ENCODE results near the gene PRRX2. TPM values are rescaled to one million over a fixed set of nuclear protein-coding genes. Genes with fewer than 3 reads are reported as not detected.

PRRX2 gene
- total and polyA plus RNA-seq, 9 of the 15 experiments (the other 6 are each of a cell fraction or from before 2014, with no cell fraction given), result 0.21 TPM; not detected in 8

- TF ChIP-seq ZNF644 (tag; IDR thresholded peaks at IDR 0.05; ENCODE audit: low read depth) (no peak), CBX5 (IDR thresholded peaks at IDR 0.05; ENCODE audit: borderline replicate concordance, low read depth) (no peak), PHF8 (IDR thresholded peaks at IDR 0.05; ENCODE audit: borderline replicate concordance, low read length) (no peak), KLF10 (CRISPR knock-in tag; IDR thresholded peaks at IDR 0.05) (no peak), NFIC (IDR thresholded peaks at IDR 0.05) (peak; percentile 21; the same call in 1 of the 2 replicates)
- FAIRE-seq (no peak), ATAC-seq (no peak), DNase-seq (ENCODE audit: extremely low read depth in 1 of 4, low spot score in 3 of 4) (no peak)
- intact Hi-C loops (cut with micrococcal nuclease), result no loop called here
- Histone ChIP-seq H3K4me2 (ENCODE audit: insufficient read depth, low read length) (no peak overlapping the region), H3K9me3 (replicated peaks; ENCODE audit: control insufficient read depth, insufficient read depth, low read depth, low read length) (no peaks in the 10 kb centered on the region), H3K27ac (ENCODE audit: extremely low read depth, low read depth, low read length) (no peak overlapping the region), H3K36me3 (ENCODE audit: control insufficient read depth, insufficient read depth, low read length) (no peaks in the 10 kb centered on the region), H3K4me3 (no peak overlapping the region), H3K4me1 (replicated peaks in 1 of 2; ENCODE audit: control insufficient read depth in 2 of 2, insufficient read depth in 2 of 2, low read length in 2 of 2) (peaks cover 0 to 20% of the 10 kb centered on the region in 2 experiments; a peak in 2 of 5 replicates), H3K9ac (ENCODE audit: insufficient read depth in 1 of 2, low read depth in 2 of 2, low read length in 2 of 2) (peak overlapping the region in 1 of 2 experiments; percentile 5; a peak in 1 of 4 replicates), H3K79me2 (ENCODE audit: control insufficient read depth, insufficient read depth, low read length) (no peaks in the 10 kb centered on the region), H2AFZ (ENCODE audit: low read depth, low read length) (no peak overlapping the region), H3K27me3 (ENCODE audit: control insufficient read depth in 2 of 2, insufficient read depth in 2 of 2, low read length in 2 of 2) (peaks cover 38 to 47% of the 10 kb centered on the region in 2 experiments; a peak in 4 of 5 replicates), H4K20me1 (replicated peaks; ENCODE audit: control insufficient read depth, insufficient read depth, low read length) (no peaks in the 10 kb centered on the region), H3K9me1 (ENCODE audit: control insufficient read depth, insufficient read depth, low read length) (no peaks in the 10 kb centered on the region)
- no TSS peak for BruUV-seq (replicated peaks)
- ChIA-PET POLR2A (interaction anchor here (1.7 kb wide), 1 partner anchor 9 kb away, joined by 4 read pairs; no protein-coding TSS in a partner anchor), CTCF (ENCODE audit: low intra/inter-chr PET ratio) (no interaction called here)
- in situ Hi-C loops (cut with MboI), result no loop called here
- 18% methylated on average over 7 of the region's 8 CpGs for WGBS (ENCODE audit: insufficient coverage, low coverage, missing lambda C conversion rate)
These were observed 39.4 kb downstream of the PRRX2 start for GRCh38 chr9:129704807-129705206.

- no peak for DNase-seq (ENCODE audit: extremely low read depth in 1 of 4, low spot score in 3 of 4)
- BruUV-seq (replicated peaks), result no TSS peak
- H2AFZ ChIP-seq (ENCODE audit: low read depth, low read length), result no peak overlapping the region
- H3K4me1 ChIP-seq (replicated peaks in 1 of 2; ENCODE audit: control insufficient read depth in 2 of 2, insufficient read depth in 2 of 2, low read length in 2 of 2), result peaks cover 0 to 24% of the 10 kb centered on the region in 2 experiments; a peak in 3 of 5 replicates
- no peaks in the 10 kb centered on the region for H3K79me2 ChIP-seq (ENCODE audit: control insufficient read depth, insufficient read depth, low read length)
- H3K9me3 ChIP-seq (replicated peaks; ENCODE audit: control insufficient read depth, insufficient read depth, low read depth, low read length), result no peaks in the 10 kb centered on the region
- in situ Hi-C loops (cut with MboI) (no loop called here), intact Hi-C loops (cut with micrococcal nuclease) (no loop called here)
- peaks cover 6 to 14% of the 10 kb centered on the region in 2 experiments; a peak in 3 of 5 replicates for H3K27me3 ChIP-seq (ENCODE audit: control insufficient read depth in 2 of 2, insufficient read depth in 2 of 2, low read length in 2 of 2)
- H3K9me1 ChIP-seq (ENCODE audit: control insufficient read depth, insufficient read depth, low read length), result no peaks in the 10 kb centered on the region
- no peak overlapping the region for H3K27ac ChIP-seq (ENCODE audit: extremely low read depth, low read depth, low read length)
- H3K4me2 ChIP-seq (ENCODE audit: insufficient read depth, low read length), result no peak overlapping the region
- H3K4me3 ChIP-seq, result no peak overlapping the region
- ChIA-PET CTCF (ENCODE audit: low intra/inter-chr PET ratio) (no interaction called here), POLR2A (interaction anchor here (0.6 to 1.5 kb wide), 2 partner anchors 11 to 21 kb away, joined by 3 to 4 read pairs; no protein-coding TSS in a partner anchor)
- peak; percentile 30 for ATAC-seq
- peak; percentile 32 for FAIRE-seq
- peak overlapping the region in 1 of 2 experiments; percentile 18; a peak in 2 of 4 replicates for H3K9ac ChIP-seq (ENCODE audit: insufficient read depth in 1 of 2, low read depth in 2 of 2, low read length in 2 of 2)
- no peaks in the 10 kb centered on the region for H4K20me1 ChIP-seq (replicated peaks; ENCODE audit: control insufficient read depth, insufficient read depth, low read length)
- WGBS (ENCODE audit: insufficient coverage, low coverage, missing lambda C conversion rate), result 31% methylated on average over 6 of the region's 6 CpGs
- H3K36me3 ChIP-seq (ENCODE audit: control insufficient read depth, insufficient read depth, low read length), result no peaks in the 10 kb centered on the region
- no peak for TF ChIP-seq GTF2A2 (tag; IDR thresholded peaks at IDR 0.05)
- TF ChIP-seq ZBTB33 (CRISPR knock-in tag; IDR thresholded peaks at IDR 0.05), result no peak
- no peak for TF ChIP-seq HCFC1 (IDR thresholded peaks at IDR 0.05; ENCODE audit: low read depth, low read length)
- TF ChIP-seq ZNF175 (CRISPR knock-in tag; IDR thresholded peaks at IDR 0.05; ENCODE audit: low read depth), result no peak
- TF ChIP-seq RCOR1 (IDR thresholded peaks at IDR 0.05; ENCODE audit: borderline replicate concordance in 1 of 2, low read depth in 2 of 2, low read length in 2 of 2), result no peak
- no peak for TF ChIP-seq SP2 (IDR thresholded peaks at IDR 0.05; ENCODE audit: extremely low read depth, low read depth, low read length, poor library complexity, severe bottlenecking)
These were observed 43.3 kb downstream of the PRRX2 start for GRCh38 chr9:129708793-129709192.

All from K562 (cell line).